Measurements from ENCODE around the gene PKD1.

PKD1 gene

GRCh38 chr16:2087748-2088631, 47.7 kb downstream of the PKD1 start:
- DNase-seq (ENCODE audit: low read depth) = no peak

DNA sequence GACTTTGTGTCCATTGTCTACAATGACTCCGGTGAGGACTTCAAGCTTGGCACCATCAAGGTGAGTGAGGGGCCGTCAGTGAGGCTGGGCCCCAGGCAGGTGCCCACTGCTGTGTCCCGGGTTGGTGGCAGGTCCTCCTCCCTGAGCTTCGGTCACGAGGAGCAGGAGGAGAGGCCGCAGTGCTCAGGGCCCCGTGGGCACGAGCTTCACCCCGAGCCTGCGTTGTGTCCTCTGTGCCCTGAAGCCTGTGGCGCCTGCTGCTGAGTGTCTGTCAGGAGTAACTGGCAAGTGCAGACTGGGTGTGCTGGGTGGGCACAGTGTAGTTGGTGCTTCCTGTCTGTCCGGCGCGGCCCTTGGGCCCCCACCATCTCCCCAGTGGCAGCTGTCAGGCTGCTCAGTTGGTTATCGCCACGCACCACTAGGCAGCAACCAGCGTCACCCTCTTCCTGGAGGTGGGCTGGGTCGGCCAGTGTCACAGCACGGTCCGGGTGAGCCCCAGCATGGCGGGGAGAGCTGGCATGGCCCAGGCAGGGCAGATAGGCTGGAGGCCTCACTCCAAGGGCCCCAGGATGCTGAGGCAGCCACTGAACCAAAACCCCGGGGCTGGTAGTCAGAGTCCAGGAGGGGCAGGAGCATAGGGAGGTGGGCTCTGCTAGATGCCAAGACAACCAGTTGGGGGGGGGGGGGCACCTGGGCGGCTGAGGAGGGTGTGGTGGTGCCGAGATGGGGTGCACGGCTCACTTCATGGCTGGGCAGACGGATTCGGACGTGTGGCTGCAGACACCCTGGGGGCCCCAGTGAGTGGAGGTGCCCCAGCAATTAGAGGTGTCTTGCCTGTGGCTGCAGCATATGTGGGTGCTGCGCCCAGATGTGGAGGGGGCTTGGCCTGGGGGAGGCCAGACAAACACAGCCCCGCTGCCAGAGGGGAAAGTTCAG, 48.6 kb downstream of the PKD1 start:
- DNase-seq (ENCODE audit: low read depth) = no peak

DNA sequence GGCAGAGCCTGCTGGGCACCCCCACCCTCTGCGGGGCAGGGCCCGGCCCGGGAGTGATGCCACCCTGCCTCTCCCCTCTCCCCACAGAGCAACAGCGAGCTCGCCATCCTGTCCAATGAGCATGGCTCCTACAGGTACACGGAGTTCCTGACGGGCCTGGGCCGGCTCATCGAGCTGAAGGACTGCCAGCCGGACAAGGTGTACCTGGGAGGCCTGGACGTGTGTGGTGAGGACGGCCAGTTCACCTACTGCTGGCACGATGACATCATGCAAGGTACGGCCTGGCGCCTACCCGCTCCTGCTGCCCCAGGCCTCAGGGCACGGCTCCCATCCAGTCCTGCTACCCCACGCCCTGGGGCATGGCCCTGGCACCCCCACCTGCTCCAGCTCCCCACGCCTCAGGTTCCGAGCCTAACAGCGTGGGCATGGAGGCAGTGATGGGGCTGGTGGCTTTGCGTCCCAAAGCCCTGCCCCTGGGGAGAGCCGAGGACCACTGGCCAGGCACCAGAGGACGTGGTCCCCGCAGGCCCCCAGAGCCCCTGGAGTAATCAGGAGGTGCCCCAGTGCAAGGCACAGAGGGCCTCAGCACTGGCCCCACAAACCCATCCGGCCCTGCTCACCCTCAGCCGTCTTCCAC, 49.5 kb downstream of the PKD1 start:
- DNase-seq (ENCODE audit: low read depth) = no peak

DNA sequence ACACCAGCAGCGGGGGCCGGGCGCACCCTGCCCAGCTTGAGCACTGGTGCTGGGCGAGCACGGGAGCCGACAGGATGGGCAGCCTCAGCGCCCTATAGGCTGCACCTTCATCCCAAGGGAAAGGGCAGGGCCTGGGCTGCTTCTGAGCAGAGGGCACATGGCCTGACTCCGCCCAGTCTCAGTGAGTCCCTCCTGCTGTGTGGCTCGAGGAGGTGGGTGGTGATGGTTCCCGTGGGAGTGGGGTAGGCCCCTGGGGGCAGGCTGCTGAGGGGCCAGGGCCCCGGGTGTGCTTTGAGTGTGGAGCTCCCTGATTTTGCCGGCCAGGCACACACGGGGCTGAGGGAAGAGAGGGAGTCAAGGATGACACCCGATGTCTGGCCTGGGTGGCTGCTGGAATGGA, 50.0 kb downstream of the PKD1 start:
- DNase-seq (ENCODE audit: low read depth) = peak; percentile 44

DNA sequence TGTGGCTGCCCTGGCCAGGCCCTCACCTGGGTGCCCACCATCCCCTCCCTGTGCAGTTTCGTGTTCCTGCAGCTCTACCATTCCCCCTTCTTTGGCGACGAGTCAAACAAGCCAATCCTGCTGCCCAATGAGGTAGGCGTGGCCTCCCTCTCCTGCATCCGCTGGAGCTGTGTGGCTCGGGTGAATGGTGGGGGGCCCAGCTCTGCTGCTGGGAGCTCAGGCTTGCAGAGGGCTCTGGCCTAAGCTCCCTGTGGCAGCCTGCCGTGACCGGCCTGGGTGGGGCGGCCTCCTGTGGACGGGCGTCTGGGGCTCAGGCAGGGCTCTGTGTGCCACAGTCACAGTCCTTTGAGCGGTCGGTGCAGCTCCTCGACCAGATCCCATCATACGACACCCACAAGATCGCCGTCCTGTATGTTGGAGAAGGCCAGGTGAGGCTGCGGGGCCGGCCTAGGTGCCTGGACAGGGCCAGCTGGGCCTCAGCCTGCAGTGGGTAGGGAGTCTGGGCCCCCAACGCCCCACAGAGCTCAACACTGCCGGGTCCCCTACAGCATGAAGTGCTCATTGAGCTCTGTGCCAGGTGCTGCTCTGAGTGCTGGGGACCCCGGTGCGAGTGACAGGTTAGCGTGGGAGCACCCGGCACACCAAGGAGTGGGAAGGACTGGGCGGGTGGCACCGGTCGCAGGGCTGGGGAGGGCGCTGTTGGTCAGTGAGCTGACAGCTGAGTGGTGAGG, 50.6 kb downstream of the PKD1 start:
- no peak for DNase-seq (ENCODE audit: low read depth)

GRCh38 chr16:2083876-2084780, 51.6 kb downstream of the PKD1 start:
- no peak for DNase-seq (ENCODE audit: low read depth)

- no peak for DNase-seq (ENCODE audit: low read depth)
These were observed 52.3 kb downstream of the PKD1 start for GRCh38 chr16:2083409-2083808.

GRCh38 chr16:2082983-2083364, 52.7 kb downstream of the PKD1 start:
- no peak for DNase-seq (ENCODE audit: low read depth)

DNA sequence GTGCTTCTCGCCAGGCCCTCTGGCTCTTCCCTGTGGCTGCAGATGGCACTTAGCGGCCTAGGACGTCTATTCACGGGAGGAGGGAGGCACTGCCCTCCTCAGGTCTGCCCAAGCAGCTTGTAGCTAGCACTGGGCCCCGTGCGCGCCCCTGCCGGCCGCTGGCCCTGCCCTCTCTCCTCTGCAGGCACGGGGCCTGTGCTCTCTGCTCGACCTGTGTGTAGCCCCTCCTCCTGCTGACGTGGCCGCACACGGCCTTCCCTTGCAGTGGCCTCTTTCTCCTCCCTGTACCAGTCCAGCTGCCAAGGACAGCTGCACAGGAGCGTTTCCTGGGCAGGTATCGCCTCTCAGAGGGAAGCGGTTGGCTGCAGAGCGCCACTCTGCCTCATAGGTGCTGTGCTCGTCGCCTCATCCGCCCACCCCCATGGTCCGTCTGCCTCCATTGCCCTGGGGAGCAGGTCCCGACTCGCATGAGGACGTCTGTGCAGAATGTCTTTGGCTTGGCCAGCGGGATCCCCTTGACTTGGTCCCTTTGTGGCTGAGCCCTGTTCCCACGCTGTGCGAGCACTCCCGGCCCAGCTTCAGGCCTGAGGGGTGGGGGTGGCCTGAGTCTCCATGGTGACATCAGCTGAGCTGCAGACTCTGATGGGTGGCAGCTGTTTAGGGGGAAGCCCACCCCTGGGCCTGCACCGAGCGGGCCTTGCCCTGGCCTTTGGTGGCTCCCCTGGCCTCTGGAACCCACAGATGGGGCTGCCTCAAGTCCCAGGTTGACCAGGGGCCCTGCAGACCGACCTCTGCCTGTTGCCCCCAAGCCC, 53.3 kb downstream of the PKD1 start:
- no peak for DNase-seq (ENCODE audit: low read depth)

DNA sequence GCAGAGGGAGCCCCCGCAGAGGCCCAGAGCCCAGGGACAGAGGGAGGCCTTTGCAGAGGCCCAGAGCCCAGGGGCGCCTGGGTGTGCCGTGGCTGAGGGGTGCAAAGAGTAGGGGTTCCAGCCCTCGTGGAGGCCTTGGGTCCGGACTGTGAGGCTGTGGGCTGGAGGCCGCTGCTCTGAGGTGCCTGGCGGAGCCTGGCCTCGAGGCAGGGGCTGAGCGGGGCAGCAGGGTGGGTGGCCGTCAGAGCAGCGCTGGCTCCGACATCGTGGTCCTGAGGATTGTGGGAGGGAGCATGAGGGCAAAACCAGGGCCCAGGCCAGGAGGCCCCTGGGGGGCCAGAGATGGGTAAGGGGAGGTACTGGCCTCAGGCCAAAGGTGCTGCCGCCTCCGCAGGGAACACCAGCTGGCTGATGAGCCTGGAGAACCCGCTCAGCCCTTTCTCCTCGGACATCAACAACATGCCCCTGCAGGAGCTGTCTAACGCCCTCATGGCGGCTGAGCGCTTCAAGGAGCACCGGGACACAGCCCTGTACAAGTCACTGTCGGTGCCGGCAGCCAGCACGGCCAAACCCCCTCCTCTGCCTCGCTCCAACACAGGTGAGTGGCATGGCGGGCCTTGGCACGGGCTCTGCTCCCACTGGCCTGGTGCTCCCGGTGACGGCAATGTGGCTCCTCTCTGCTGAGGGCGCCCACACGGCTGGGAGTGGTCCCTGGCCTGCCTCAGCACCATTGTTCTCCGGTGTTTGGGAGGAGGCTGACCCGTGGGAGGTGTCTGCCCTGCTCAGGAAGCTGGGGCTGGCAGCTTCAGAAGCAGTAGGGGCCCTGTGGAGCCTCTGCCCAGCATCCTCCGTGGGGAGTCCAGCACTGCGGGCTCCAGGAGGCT, 54.3 kb downstream of the PKD1 start:
- DNase-seq (ENCODE audit: low read depth) = no peak

DNA sequence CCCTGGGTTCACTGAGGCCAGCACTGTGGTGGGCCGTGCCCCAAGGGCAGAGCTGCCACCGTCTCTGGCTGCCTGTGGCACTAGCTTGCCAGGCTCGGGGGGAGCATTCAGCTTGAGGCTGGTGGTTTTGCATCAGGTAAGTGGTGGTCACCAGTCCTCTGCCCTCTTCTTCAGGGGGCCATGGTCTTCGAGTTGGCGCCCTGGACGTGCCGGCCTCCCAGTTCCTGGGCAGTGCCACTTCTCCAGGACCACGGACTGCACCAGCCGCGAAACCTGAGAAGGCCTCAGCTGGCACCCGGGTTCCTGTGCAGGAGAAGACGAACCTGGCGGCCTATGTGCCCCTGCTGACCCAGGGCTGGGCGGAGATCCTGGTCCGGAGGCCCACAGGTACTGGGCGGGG, 55.7 kb downstream of the PKD1 start:
- DNase-seq (ENCODE audit: low read depth) = no peak

GRCh38 chr16:2079311-2079800, 56.3 kb downstream of the PKD1 start:
- no peak for DNase-seq (ENCODE audit: low read depth)

GRCh38 chr16:2078691-2079090, 57.0 kb downstream of the PKD1 start:
- DNase-seq (ENCODE audit: low read depth) = no peak

GRCh38 chr16:2078096-2078495, 57.6 kb downstream of the PKD1 start:
- DNase-seq (ENCODE audit: low read depth) = no peak

DNA sequence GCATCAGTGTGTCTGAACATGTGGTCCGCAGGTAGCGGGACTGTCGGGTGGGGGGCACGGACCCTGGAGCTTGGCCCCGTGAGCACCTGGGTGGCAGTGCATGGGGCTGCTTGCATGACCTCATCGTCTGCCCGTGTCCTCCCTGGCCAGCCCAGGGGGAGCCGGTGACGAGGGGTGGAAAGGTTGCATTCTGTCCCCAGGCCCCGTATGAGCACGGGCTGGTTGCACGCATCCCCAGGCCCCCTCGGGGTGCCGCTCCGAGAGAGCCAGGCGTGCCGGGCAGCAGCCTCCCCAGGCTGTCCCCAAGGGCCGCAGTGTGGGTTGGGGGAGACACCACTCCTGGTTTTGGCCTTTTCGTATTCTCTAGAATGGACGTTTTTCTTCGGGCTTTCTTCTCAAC, 58.0 kb downstream of the PKD1 start:
- DNase-seq (ENCODE audit: low read depth) = no peak

GRCh38 chr16:2077016-2077415, 58.7 kb downstream of the PKD1 start:
- DNase-seq (ENCODE audit: low read depth) = no peak

- DNase-seq (ENCODE audit: low read depth) = no peak
These were observed 59.4 kb downstream of the PKD1 start for GRCh38 chr16:2076072-2076865.

DNA sequence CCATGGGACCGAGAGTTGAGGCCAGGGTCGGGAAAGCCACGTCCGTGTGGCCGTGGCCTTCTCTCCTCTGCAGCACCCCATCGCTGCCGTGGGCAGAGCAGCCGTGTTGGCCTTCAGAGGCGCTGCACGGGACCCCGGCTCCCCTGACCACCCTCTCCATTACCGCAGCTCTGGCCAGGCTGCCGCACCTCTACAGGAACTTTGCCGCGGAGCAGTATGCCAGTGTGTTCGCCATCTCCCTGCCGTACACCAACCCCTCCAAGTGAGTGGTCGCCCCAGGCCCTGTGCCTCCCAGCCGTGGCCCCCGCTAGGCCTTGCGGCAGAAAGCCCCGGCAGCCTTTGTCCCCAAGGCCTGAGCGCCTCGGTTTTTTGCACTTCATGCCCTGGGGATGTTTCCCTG, 60.1 kb downstream of the PKD1 start:
- DNase-seq (ENCODE audit: low read depth) = no peak
